C4-2B (cell line): ENCODE measurements around the gene TYK2.

Source experiments
- CTCF ChIP-seq: fragments of 450-650 bp; conservative IDR thresholded peaks from 2 replicates; pipeline ENCODE4 v1.5.1; 2017; ENCODE audit warnings: mild to moderate bottlenecking
- ZFX ChIP-seq: fragments of 450-650 bp; IDR thresholded peaks from 2 replicates; pipeline ENCODE4 v1.6.1; 2017

- TF ChIP-seq CTCF = no peak
- no peak for TF ChIP-seq ZFX
Measured at GRCh38 chr19:10422046-10422461, 41.7 kb upstream of the TYK2 start.
